ENCODE data around the gene FLNA. TPM values are rescaled to one million over a fixed set of nuclear protein-coding genes. Genes with fewer than 3 reads are reported as not detected.

Gene FLNA
- total RNA-seq, 4 donors from 2014 or later = 462 to 1,045 (median 723) TPM

DNA sequence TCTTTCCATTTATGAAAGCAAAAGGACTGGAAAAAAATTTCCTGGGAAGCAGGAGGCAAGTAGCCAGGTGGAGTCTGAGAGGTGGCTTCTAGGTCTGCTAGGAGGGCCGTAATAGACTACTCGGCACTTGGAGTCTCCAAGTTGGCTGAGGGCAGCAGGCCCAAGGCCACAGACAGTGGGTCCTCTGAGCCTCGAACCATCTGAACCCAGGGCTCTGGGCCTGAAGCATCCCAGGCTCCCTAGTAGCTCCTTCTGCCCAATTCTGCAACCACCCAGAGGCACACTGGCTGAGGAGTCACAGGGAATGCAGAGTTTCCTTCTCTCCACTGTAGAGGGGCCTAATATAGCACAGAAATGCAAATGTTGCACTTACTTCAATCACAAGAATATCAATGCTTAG lies 59.0 kb downstream of the FLNA start:
- TF ChIP-seq, protein P1, sequence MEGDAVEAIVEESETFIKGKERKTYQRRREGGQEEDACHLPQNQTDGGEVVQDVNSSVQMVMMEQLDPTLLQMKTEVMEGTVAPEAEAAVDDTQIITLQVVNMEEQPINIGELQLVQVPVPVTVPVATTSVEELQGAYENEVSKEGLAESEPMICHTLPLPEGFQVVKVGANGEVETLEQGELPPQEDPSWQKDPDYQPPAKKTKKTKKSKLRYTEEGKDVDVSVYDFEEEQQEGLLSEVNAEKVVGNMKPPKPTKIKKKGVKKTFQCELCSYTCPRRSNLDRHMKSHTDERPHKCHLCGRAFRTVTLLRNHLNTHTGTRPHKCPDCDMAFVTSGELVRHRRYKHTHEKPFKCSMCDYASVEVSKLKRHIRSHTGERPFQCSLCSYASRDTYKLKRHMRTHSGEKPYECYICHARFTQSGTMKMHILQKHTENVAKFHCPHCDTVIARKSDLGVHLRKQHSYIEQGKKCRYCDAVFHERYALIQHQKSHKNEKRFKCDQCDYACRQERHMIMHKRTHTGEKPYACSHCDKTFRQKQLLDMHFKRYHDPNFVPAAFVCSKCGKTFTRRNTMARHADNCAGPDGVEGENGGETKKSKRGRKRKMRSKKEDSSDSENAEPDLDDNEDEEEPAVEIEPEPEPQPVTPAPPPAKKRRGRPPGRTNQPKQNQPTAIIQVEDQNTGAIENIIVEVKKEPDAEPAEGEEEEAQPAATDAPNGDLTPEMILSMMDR (IDR thresholded peaks at IDR 0.05; ENCODE audit: low read depth) = no peak

DNA sequence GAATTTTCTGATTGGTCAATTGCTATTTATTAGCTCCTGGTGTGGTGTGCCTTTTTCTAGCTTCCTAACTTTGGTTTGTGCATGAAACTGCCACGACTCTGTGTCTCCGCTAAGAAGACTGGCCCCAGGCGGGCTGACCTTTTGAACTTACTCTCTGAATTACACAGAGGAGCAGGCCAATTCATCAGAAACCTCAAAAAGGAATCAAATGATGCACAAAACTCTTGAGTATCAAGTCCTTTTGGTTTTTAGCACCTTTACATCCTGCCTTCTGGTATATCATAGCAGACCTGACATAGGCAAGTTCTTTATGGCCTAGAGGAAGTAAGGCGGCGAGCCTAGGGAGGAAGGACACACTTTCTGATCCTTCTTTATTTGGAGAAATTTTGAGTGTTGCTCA lies 61.3 kb downstream of the FLNA start:
- TF ChIP-seq, protein P1 (IDR thresholded peaks at IDR 0.05; ENCODE audit: low read depth) = no peak

- TF ChIP-seq, protein P1 (IDR thresholded peaks at IDR 0.05; ENCODE audit: low read depth) = no peak
Measured at GRCh38 chrX:154312116-154312515, 62.3 kb downstream of the FLNA start.

DNA sequence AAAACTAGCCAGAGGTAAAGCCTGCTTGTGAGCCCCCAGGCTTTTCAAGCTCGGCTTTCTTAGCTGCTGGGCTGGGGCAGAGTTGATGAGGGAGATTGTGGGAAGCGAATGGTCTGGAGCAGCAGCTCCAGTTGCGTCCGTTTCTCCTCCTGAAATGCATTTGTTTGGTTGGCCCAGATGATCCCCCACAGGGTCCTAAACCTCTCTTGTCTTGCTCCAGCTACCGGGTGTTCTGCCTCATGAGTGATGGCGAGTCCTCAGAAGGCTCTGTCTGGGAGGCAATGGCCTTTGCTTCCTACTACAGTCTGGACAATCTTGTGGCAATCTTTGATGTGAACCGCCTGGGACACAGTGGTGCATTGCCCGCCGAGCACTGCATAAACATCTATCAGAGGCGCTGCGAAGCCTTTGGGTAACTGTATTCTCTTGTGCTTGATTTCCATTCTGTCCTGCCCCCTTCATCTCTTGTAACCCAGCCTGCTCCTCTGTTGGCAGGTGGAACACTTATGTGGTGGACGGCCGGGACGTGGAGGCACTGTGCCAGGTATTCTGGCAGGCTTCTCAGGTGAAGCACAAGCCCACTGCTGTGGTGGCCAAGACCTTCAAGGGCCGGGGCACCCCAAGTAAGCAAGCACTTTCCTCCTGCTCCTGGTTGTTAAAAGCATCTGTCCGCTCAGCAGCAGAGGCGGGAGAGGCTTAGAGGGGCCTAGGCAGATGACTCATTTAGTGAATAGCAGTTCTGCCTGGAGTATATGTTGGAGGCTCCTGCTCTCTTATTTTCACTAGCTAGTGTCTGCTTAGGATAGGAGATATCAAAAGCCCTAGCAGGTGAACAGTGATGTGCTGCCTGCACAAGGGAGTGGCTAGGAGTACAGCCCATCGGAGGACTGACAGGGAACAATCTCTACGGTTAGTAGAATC lies 63.6 kb downstream of the FLNA start:
- TF ChIP-seq, protein P1 (IDR thresholded peaks at IDR 0.05; ENCODE audit: low read depth) = no peak

- TF ChIP-seq, protein P1 (IDR thresholded peaks at IDR 0.05; ENCODE audit: low read depth) = no peak
Measured at GRCh38 chrX:154309041-154309775, 65.2 kb downstream of the FLNA start.

- TF ChIP-seq, protein P1 (IDR thresholded peaks at IDR 0.05; ENCODE audit: low read depth) = no peak
Measured at GRCh38 chrX:154308108-154308946, 66.1 kb downstream of the FLNA start.

Data from subcutaneous adipose tissue (tissue), 4 donors.